ENCODE measurements around the gene LAMTOR1. TPM values are rescaled to one million over a fixed set of nuclear protein-coding genes. Genes with fewer than 3 reads are reported as not detected.
A peak's percentile ranks its signal among the peaks of the same experiment; 100 is the strongest.
"Not testable (repeated sequence)": the region's sequence is repeated elsewhere in the genome, so short reads cannot be mapped to it uniquely, and the experiment has no call there.

The LAMTOR1 gene
- total RNA-seq, result 53.4 TPM
- 10 to 100 TPM; 84.6 to 99.1 (median 92.7) TPM for polyA plus RNA-seq (ENCODE audit: insufficient read depth in 1 of 8, insufficient read length in 8 of 8, low replicate concordance in 1 of 8)
- long read RNA-seq, donor 1, transcript LAMTOR1-201 (5 exons, 1,179 nt), result major isoform, 27 of 28 reads
- long read RNA-seq, donor 1, partial matches to known transcripts, result 0 of 28 reads
- long read RNA-seq, donor 1, other reads (novel, unspliced or antisense), result 0 of 28 reads
- long read RNA-seq, donor 2, transcript LAMTOR1-201 (5 exons, 1,179 nt), result major isoform, 11 of 11 reads
- long read RNA-seq, donor 2, partial matches to known transcripts, result 0 of 11 reads
- long read RNA-seq, donor 2, other reads (novel, unspliced or antisense), result 0 of 11 reads
- long read RNA-seq, donor 3, transcript LAMTOR1-201 (5 exons, 1,179 nt), result major isoform, 37 of 40 reads
- long read RNA-seq, donor 3, partial matches to known transcripts, result 0 of 40 reads
- long read RNA-seq, donor 3, other reads (novel, unspliced or antisense), result 0 of 40 reads
- long read RNA-seq, donor 4, transcript LAMTOR1-201 (5 exons, 1,179 nt), result major isoform, 42 of 42 reads
- long read RNA-seq, donor 4, partial matches to known transcripts, result 0 of 42 reads
- long read RNA-seq, donor 4, other reads (novel, unspliced or antisense), result 0 of 42 reads
- long read RNA-seq, donor 5, transcript LAMTOR1-201 (5 exons, 1,179 nt), result major isoform, 79 of 86 reads
- long read RNA-seq, donor 5, partial matches to known transcripts, result 5 of 86 reads
- long read RNA-seq, donor 5, other reads (novel, unspliced or antisense), result 0 of 86 reads
- long read RNA-seq, donor 6, transcript LAMTOR1-201 (5 exons, 1,179 nt), result major isoform, 68 of 69 reads
- long read RNA-seq, donor 6, partial matches to known transcripts, result 0 of 69 reads
- long read RNA-seq, donor 6, other reads (novel, unspliced or antisense), result 0 of 69 reads
- long read RNA-seq, donor 7, transcript LAMTOR1-201 (5 exons, 1,179 nt), result major isoform, 63 of 70 reads
- long read RNA-seq, donor 7, partial matches to known transcripts, result 7 of 70 reads
- long read RNA-seq, donor 7, other reads (novel, unspliced or antisense), result 0 of 70 reads
- long read RNA-seq, donor 8, transcript LAMTOR1-201 (5 exons, 1,179 nt), result major isoform, 40 of 40 reads
- long read RNA-seq, donor 8, partial matches to known transcripts, result 0 of 40 reads
- long read RNA-seq, donor 8, other reads (novel, unspliced or antisense), result 0 of 40 reads
- long read RNA-seq, donor 9, transcript LAMTOR1-201 (5 exons, 1,179 nt), result major isoform, 43 of 44 reads
- long read RNA-seq, donor 9, partial matches to known transcripts, result 0 of 44 reads
- long read RNA-seq, donor 9, other reads (novel, unspliced or antisense), result 0 of 44 reads
- long read RNA-seq, donor 10, transcript LAMTOR1-201 (5 exons, 1,179 nt), result major isoform, 65 of 68 reads
- long read RNA-seq, donor 10, partial matches to known transcripts, result 0 of 68 reads
- long read RNA-seq, donor 10, other reads (novel, unspliced or antisense), result 0 of 68 reads
- long read RNA-seq, donor 11, transcript LAMTOR1-201 (5 exons, 1,179 nt), result major isoform, 35 of 38 reads
- long read RNA-seq, donor 11, partial matches to known transcripts, result 0 of 38 reads
- long read RNA-seq, donor 11, other reads (novel, unspliced or antisense), result 0 of 38 reads

DNA sequence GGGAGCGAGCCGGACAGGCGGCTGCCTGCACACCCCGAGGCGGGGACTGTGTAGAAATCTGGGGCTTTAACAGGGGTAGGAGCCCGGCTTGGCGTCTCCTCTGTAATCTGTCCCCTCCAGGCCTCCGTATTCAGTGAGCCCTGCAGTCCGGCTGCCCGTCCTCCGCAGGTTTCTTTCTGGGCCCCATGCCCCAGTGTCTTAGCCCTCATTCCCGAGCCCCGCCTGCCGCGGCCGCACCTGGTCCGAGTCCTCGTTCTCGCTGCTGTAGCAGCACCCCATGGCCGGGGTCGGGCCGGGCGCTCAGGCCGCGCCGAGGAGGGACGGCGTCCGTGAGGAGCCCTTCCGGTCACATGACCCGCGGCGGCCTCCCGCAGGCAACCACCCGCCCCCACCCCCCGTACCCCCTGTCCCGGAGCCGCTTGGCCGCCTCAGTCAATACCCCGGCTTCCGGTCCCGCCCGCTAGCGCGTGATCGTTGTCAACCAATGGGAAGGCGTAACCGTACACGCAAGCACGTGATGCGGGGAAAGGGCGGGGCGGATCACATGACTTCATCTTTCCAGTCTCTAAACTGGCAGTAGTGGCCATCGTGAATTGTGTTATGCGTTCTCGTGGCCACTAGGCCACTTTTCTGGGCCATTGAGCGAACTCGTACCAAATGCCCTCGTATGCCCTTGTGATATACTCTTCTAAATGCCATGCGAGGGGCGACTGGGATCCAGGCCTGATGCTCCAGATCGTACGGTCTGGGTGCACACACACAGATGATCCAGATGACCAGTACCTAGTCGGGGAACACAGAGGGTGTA lies at the start of gene LAMTOR1:
Gene LAMTOR1 (minus strand): TSS at position 352 of the 808 bp plus-strand sequence. CDS start 73 bp downstream, at position 279.
- peak; percentile 100 for DNase-seq
- no peaks in the 10 kb centered on the region for H3K9me3 ChIP-seq (replicated peaks; ENCODE audit: control insufficient read depth, low read depth, low read length)
- H3K4me1 ChIP-seq (ENCODE audit: control insufficient read depth, insufficient read depth, low read length), result peaks cover 18% of the 10 kb centered on the region
- H3K27ac ChIP-seq (ENCODE audit: low read length), result peak within 1 kb of the TSS; percentile 92
- under 1% methylated on average over 47 of the region's 64 CpGs for WGBS (ENCODE audit: insufficient coverage)
- no peaks in the 10 kb centered on the region for H3K27me3 ChIP-seq (ENCODE audit: control insufficient read depth, insufficient read depth, low read length)
- peaks cover 31% of the 10 kb centered on the region for H3K36me3 ChIP-seq (ENCODE audit: control insufficient read depth, insufficient read depth, low read length)
- peak within 1 kb of the TSS; percentile 85 for H3K4me3 ChIP-seq (ENCODE audit: low read length)

DNA sequence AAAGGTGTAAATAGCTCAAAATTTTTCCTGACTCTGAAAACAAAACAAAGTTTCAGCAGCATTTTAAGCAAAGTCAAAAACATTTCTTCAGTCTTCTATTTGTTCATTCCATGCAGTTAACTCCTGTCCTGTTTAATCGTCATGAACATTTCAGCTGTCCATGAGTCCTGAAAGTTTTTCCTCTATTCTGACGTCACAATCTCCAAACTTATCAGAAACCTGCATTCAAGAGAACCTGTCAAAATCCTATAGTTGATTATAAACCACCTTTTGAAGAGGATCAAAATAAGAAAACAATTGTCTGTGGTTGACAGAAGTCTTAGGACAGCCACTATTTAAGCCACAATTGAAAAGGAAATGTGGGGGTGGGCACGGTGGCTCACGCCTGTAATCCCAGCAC lies 47.8 kb upstream of the LAMTOR1 start:
- Histone ChIP-seq H3K4me1 (ENCODE audit: control insufficient read depth, insufficient read depth, low read length) (no peaks in the 10 kb centered on the region), H3K36me3 (ENCODE audit: control insufficient read depth, insufficient read depth, low read length) (no peaks in the 10 kb centered on the region), H3K27me3 (ENCODE audit: control insufficient read depth, insufficient read depth, low read length) (no peaks in the 10 kb centered on the region), H3K27ac (ENCODE audit: low read length) (no peak overlapping the region), H3K9me3 (replicated peaks; ENCODE audit: control insufficient read depth, low read depth, low read length) (no peaks in the 10 kb centered on the region), H3K4me3 (ENCODE audit: low read length) (no peak overlapping the region)
- DNase-seq, result no peak
- WGBS (ENCODE audit: insufficient coverage), result no CpG with 5 or more reads among the region's 4 CpGs

DNA sequence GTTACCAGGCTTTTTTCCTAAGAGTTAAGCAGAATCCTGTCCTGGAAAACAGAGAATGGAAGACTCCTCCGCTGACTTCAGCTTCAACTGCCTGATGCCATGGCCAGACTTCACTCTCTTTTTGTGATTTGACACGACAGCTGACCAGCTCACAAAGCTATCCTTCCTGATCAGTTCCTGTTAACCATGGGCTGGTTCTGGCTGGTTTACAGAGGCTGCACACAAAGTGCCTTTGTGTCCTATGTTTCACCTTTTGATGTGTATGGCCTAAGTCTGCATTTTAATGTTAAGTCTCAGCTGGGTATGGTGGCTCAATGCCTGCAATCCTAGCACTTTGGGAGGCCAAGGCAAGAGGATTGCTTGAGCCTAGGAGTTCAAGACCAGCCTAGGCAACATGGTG lies 43.5 kb upstream of the LAMTOR1 start:
- Histone ChIP-seq H3K4me3 (ENCODE audit: low read length) (no peak overlapping the region), H3K9me3 (replicated peaks; ENCODE audit: control insufficient read depth, low read depth, low read length) (no peaks in the 10 kb centered on the region), H3K27ac (ENCODE audit: low read length) (no peak overlapping the region), H3K27me3 (ENCODE audit: control insufficient read depth, insufficient read depth, low read length) (no peaks in the 10 kb centered on the region), H3K4me1 (ENCODE audit: control insufficient read depth, insufficient read depth, low read length) (no peaks in the 10 kb centered on the region), H3K36me3 (ENCODE audit: control insufficient read depth, insufficient read depth, low read length) (no peaks in the 10 kb centered on the region)
- peak; percentile 7 for DNase-seq
- 0% methylated on average over 1 of the region's 2 CpGs for WGBS (ENCODE audit: insufficient coverage)

DNA sequence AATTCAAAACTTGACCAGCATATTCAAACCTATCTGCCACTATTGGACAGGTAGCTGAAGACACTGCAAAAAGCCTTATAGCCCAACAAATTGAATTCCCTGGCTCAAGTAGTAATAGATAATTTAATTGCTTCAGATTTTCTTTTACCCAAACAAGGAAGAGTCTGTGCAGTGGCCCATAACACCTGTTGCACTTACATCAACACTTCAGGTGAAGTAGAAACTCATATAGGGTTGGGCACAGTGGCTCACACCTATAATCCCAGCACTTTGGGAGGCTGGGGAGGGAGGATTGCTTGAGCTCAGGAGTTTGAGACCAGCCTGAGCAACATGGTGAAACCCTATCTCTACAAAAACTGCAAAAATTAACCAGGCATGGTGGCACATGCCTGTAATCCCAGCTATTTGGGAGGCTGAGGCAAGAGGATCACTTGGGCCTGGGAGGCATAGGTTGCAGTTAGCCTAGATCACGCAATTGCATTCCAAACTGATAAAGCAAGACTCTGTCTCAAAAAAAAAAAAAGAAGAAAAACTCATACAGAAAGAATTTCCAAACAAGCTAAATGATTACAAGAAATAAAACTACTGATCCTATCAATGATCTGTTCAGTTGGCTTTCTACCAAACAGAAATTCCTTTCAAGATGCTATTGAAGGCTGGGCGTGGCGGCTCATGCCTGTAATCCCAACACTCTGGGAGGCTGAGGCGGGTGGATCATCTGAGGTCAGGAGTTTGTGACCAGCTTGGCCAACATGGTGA lies 41.9 kb upstream of the LAMTOR1 start:
- H3K27ac ChIP-seq (ENCODE audit: low read length), result no peak overlapping the region
- no peaks in the 10 kb centered on the region for H3K9me3 ChIP-seq (replicated peaks; ENCODE audit: control insufficient read depth, low read depth, low read length)
- DNase-seq, result no peak
- H3K36me3 ChIP-seq (ENCODE audit: control insufficient read depth, insufficient read depth, low read length), result no peaks in the 10 kb centered on the region
- H3K4me1 ChIP-seq (ENCODE audit: control insufficient read depth, insufficient read depth, low read length), result no peaks in the 10 kb centered on the region
- no peaks in the 10 kb centered on the region for H3K27me3 ChIP-seq (ENCODE audit: control insufficient read depth, insufficient read depth, low read length)
- 85% methylated on average over 2 of the region's 4 CpGs for WGBS (ENCODE audit: insufficient coverage)
- H3K4me3 ChIP-seq (ENCODE audit: low read length), result no peak overlapping the region

DNA sequence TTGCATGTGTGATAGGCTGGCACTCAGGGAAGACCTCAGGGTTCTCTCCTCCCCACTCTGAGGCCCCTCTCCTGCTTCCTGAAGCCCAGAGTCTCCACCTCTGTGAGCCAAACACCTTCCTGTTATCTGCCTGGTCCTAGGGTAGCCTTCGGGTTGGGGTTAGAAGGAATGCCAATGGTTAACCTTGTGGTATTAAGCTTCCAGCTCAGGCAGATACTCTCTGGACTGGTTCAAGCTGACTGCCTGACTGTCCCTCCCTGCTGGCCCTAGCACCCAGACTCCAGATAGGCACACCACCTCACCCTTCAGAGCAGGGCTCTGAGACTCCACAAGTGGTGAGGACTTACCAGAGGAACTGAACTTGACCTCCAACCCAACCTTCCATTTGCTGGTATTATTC lies 39.4 kb upstream of the LAMTOR1 start:
- WGBS (ENCODE audit: insufficient coverage), result no CpG with 5 or more reads among the region's 1 CpG
- not testable (repeated sequence) for H3K27ac ChIP-seq (ENCODE audit: low read length); H3K36me3 ChIP-seq (ENCODE audit: control insufficient read depth, insufficient read depth, low read length); H3K9me3 ChIP-seq (replicated peaks; ENCODE audit: control insufficient read depth, low read depth, low read length); H3K4me1 ChIP-seq (ENCODE audit: control insufficient read depth, insufficient read depth, low read length); H3K27me3 ChIP-seq (ENCODE audit: control insufficient read depth, insufficient read depth, low read length); DNase-seq; H3K4me3 ChIP-seq (ENCODE audit: low read length)

DNA sequence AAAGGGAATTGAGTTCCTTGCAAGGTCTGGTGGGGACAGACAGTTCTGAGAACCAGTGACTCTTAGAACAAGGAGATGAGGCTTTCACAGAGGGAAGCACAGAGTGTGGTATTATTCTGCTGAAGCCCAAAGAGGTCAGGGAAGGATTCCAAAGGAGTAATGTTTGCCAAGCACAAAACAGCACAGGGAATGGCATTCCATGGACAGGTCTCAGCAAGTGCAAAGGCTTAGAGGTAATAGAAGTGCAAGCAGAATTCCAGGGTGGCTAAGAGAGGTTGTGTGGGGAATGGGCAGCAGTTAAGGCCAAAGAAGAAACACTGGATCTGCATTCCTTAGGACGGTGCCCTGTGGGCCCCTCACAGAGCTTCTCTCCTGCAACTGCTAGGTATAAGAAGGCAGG lies 39.0 kb upstream of the LAMTOR1 start:
- H3K9me3 ChIP-seq (replicated peaks; ENCODE audit: control insufficient read depth, low read depth, low read length); H3K27me3 ChIP-seq (ENCODE audit: control insufficient read depth, insufficient read depth, low read length); H3K4me1 ChIP-seq (ENCODE audit: control insufficient read depth, insufficient read depth, low read length); H3K36me3 ChIP-seq (ENCODE audit: control insufficient read depth, insufficient read depth, low read length); DNase-seq; H3K4me3 ChIP-seq (ENCODE audit: low read length); H3K27ac ChIP-seq (ENCODE audit: low read length): not testable (repeated sequence)
- 29% methylated on average over 1 of the region's 1 CpG for WGBS (ENCODE audit: insufficient coverage)

DNA sequence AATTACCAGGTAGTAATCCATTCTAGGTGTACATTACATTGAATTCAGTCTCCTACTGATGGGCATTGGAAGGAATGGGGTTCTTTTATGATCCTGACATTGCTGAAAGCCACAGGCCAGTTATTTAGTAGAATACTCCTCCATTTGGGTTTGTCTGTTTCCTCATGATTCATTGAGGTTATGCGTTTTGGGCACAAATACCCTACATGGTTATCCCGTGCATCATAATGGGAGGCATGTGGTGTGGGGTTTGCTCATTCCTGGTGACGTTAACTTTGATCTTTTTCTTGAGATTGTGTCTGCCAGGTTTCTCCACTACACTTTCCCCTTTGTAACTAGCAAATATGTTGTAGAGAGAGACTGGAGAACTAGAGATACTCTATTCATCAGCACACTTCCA lies 38.0 kb upstream of the LAMTOR1 start:
- no peaks in the 10 kb centered on the region for H3K9me3 ChIP-seq (replicated peaks; ENCODE audit: control insufficient read depth, low read depth, low read length)
- H3K27ac ChIP-seq (ENCODE audit: low read length), result no peak overlapping the region
- DNase-seq, result no peak
- no peaks in the 10 kb centered on the region for H3K36me3 ChIP-seq (ENCODE audit: control insufficient read depth, insufficient read depth, low read length)
- no CpG with 5 or more reads among the region's 3 CpGs for WGBS (ENCODE audit: insufficient coverage)
- no peaks in the 10 kb centered on the region for H3K4me1 ChIP-seq (ENCODE audit: control insufficient read depth, insufficient read depth, low read length)
- no peak overlapping the region for H3K4me3 ChIP-seq (ENCODE audit: low read length)
- no peaks in the 10 kb centered on the region for H3K27me3 ChIP-seq (ENCODE audit: control insufficient read depth, insufficient read depth, low read length)

DNA sequence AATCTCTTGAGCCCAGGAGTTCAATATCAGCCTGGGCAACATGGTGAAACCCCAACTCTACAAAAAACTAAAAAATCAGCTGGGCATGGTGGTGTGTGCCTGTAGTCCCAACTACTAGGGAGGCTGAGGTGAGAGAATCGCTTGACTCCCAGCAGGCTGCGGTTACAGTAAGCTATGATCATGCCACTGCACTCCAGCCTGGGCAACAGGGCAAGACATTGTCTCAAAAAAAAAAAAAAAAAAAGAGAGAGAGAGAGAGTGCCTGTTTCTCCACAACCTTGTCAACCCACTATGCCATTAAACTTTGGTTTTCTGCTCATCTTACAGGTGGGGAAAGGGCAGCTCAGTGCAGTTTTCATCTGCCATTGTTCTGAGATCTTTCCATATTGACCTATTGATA lies 37.6 kb upstream of the LAMTOR1 start:
- no peak overlapping the region for H3K4me3 ChIP-seq (ENCODE audit: low read length)
- H3K27me3 ChIP-seq (ENCODE audit: control insufficient read depth, insufficient read depth, low read length), result no peaks in the 10 kb centered on the region
- no CpG with 5 or more reads among the region's 2 CpGs for WGBS (ENCODE audit: insufficient coverage)
- no peaks in the 10 kb centered on the region for H3K9me3 ChIP-seq (replicated peaks; ENCODE audit: control insufficient read depth, low read depth, low read length)
- no peak overlapping the region for H3K27ac ChIP-seq (ENCODE audit: low read length)
- no peaks in the 10 kb centered on the region for H3K4me1 ChIP-seq (ENCODE audit: control insufficient read depth, insufficient read depth, low read length)
- H3K36me3 ChIP-seq (ENCODE audit: control insufficient read depth, insufficient read depth, low read length), result no peaks in the 10 kb centered on the region
- no peak for DNase-seq
